RWPE2 (cell line): ENCODE results near the gene COPZ1.
A peak's percentile ranks its signal among the peaks of the same experiment; 100 is the strongest.

Experiments
- ATAC-seq: fragments of 200-7000 bp; cut with Tn5 transposase; 3 replicates; pipeline ENCODE4 v1.9.1; 2021; ENCODE audit warnings: low read depth
- DNase-seq: peaks from one replicate; pipeline ENCODE4 v3.0.0-alpha.2; 2020; ENCODE audit warnings: low spot score
- H3K27ac ChIP-seq: fragments of 450-650 bp; 2 replicates; pipeline ENCODE4 v1.5.1; 2017; ENCODE audit warnings: mild to moderate bottlenecking; ENCODE audit not compliant: poor library complexity, severe bottlenecking
- H3K27me3 ChIP-seq: fragments of 250-450 bp; sonication (Bioruptor Pico); 2 replicates; pipeline ENCODE4 v1.5.1; 2021; ENCODE audit warnings: mild to moderate bottlenecking, moderate library complexity; ENCODE audit not compliant: insufficient read depth, poor library complexity, severe bottlenecking
- H3K36me3 ChIP-seq: fragments of 250-450 bp; sonication (Bioruptor Pico); 2 replicates; pipeline ENCODE4 v1.5.1; 2020; ENCODE audit warnings: low read depth, mild to moderate bottlenecking, moderate library complexity
- H3K4me1 ChIP-seq: fragments of 250-450 bp; sonication (Bioruptor Pico); 2 replicates; pipeline ENCODE4 v1.5.1; 2021; ENCODE audit warnings: mild to moderate bottlenecking, moderate library complexity; ENCODE audit not compliant: insufficient read depth, poor library complexity, severe bottlenecking
- H3K4me3 ChIP-seq: fragments of 250-450 bp; sonication (Bioruptor Pico); 2 replicates; pipeline ENCODE4 v1.5.1; 2021; ENCODE audit warnings: mild to moderate bottlenecking, moderate library complexity; ENCODE audit not compliant: severe bottlenecking
- H3K9me3 ChIP-seq: fragments of 250-450 bp; sonication (Bioruptor Pico); 2 replicates; pipeline ENCODE4 v1.5.1; 2021; ENCODE audit warnings: mild to moderate bottlenecking, moderate library complexity; ENCODE audit not compliant: severe bottlenecking
- TF ChIP-seq, protein P1 (sequence below): fragments of 450-650 bp; IDR thresholded peaks from one replicate; pipeline ENCODE4 v1.5.1; 2017; ENCODE audit warnings: mild to moderate bottlenecking, moderate library complexity; ENCODE audit not compliant: poor library complexity, severe bottlenecking

Gene COPZ1

DNA sequence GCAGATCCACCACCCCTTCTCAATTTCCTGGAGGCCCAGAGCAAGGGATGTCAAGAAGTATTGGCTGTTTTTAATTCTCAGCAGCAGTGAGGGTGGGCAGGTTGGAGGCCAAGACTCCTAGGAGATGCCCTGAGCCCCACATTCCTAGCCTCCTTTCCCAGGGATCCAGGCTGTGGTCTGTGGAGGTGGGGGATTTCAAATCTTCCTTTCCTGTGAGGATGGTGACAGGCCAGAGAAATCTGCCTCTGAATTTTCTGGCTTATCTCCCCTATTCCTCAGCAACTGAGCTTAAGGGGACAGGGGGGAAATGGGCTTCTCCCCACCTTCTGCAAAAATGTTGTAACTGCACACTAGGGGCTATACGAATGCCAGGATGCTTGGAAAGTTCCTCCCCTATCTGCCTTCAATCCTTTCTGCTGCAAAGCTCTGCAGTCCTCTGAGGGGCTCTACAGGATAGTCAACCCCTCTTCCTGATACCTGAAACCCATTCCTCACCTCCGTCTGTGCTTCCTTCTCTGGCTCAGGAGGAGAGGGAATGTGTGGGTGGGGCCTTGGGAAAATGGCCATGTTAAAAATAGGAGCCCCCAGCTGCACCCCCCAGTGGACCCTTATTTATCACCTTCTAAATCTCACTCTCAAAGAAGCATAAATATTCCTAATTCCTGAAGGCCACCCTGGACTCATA is 32.7 kb downstream of the COPZ1 start:
- Histone ChIP-seq H3K4me1 (peaks cover 9% of the 10 kb centered on the region), H3K36me3 (no peaks in the 10 kb centered on the region), H3K27me3 (no peaks in the 10 kb centered on the region), H3K4me3 (no peak overlapping the region), H3K27ac (peak overlapping the region; percentile 69), H3K9me3 (no peaks in the 10 kb centered on the region)
- DNase-seq: no peak
- ATAC-seq: no peak
- TF ChIP-seq, protein P1, sequence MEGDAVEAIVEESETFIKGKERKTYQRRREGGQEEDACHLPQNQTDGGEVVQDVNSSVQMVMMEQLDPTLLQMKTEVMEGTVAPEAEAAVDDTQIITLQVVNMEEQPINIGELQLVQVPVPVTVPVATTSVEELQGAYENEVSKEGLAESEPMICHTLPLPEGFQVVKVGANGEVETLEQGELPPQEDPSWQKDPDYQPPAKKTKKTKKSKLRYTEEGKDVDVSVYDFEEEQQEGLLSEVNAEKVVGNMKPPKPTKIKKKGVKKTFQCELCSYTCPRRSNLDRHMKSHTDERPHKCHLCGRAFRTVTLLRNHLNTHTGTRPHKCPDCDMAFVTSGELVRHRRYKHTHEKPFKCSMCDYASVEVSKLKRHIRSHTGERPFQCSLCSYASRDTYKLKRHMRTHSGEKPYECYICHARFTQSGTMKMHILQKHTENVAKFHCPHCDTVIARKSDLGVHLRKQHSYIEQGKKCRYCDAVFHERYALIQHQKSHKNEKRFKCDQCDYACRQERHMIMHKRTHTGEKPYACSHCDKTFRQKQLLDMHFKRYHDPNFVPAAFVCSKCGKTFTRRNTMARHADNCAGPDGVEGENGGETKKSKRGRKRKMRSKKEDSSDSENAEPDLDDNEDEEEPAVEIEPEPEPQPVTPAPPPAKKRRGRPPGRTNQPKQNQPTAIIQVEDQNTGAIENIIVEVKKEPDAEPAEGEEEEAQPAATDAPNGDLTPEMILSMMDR: no peak

DNA sequence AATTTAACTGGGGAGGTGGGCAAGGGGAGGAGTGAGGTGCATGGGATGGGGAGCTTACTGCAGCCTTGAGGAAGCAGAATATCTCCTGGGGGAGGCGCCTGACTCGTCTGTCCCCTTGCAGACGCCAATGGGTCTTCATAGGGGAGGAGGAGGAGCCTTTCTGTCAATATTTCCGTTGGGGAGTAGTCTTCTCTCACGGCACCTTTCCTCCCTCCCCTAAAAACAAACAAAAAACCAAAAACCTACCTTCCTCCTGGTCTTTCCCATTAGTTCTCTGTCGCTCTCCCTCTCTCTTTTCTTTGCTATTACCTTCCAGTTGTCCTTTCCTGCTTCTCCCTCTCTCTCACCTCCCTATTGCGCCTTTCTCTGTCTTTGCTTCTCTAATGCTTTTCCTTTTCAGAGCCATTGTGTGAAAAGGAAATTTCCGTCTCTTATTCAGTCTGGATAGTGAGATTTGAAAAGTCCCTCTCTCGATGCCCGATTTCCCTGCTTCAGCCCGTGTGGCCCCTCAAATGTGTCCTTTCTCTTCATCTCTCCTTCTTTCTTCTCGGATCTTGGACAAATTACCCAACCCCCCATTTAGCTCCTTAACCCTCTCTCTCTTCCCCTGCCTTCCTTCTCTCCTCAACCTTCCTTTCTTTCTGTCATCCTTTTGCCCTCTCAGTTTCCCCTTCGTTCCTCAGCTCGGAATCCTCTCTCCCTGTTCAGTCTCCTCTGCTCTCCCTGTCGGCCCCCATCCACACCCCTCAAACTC is 33.4 kb downstream of the COPZ1 start:
- peaks cover 9% of the 10 kb centered on the region for H3K4me1 ChIP-seq
- H3K36me3 ChIP-seq: no peaks in the 10 kb centered on the region
- DNase-seq: no peak
- TF ChIP-seq, protein P1: no peak
- peak overlapping the region; percentile 69 for H3K27ac ChIP-seq
- H3K4me3 ChIP-seq: peak overlapping the region; percentile 39
- H3K27me3 ChIP-seq: no peaks in the 10 kb centered on the region
- no peaks in the 10 kb centered on the region for H3K9me3 ChIP-seq
- no peak for ATAC-seq

DNA sequence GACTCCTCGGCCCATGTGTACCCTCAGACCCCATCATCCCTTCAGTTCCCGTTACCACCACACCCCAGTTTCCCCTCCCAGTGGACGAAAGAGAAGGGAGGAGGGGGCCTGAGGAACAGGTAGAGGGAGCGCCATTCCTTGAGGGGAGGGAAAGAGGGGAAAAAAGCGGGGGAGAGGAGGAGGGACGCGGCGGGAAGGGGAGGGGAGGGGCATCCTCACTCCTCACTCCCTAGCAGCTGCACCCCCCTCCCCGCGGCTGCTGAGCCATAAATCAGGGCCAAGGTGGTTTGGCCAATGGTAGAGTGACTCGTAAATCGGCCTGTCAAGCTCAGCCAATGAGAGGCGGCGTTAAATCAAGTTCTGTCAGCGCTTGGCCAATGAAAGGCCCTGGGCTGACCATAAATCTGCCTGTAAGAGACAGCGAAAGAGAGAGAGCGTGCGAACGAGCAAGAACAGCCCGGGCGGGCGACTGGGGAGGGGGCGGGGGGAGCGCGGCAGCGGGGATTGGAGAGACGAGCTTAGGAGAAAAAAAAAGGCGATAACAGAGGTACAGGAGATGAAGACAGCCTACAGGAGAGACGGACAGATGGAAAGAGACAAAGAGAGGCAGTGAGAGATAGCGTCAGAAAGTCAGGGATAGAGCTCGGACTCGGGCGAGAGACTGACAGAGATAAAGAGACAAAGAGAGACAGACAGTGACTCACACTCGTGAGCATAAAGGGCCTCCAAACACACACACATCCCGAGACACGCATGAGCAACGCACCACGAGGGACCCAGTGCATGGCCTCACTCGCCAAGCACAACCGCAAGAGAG is 34.2 kb downstream of the COPZ1 start:
- TF ChIP-seq, protein P1: no peak
- H3K27me3 ChIP-seq: no peaks in the 10 kb centered on the region
- H3K36me3 ChIP-seq: no peaks in the 10 kb centered on the region
- DNase-seq (peak; percentile 96), ATAC-seq (peak; percentile 95)
- peak overlapping the region; percentile 69 for H3K27ac ChIP-seq
- H3K9me3 ChIP-seq: no peaks in the 10 kb centered on the region
- peaks cover 9% of the 10 kb centered on the region for H3K4me1 ChIP-seq
- H3K4me3 ChIP-seq: peak overlapping the region; percentile 39

DNA sequence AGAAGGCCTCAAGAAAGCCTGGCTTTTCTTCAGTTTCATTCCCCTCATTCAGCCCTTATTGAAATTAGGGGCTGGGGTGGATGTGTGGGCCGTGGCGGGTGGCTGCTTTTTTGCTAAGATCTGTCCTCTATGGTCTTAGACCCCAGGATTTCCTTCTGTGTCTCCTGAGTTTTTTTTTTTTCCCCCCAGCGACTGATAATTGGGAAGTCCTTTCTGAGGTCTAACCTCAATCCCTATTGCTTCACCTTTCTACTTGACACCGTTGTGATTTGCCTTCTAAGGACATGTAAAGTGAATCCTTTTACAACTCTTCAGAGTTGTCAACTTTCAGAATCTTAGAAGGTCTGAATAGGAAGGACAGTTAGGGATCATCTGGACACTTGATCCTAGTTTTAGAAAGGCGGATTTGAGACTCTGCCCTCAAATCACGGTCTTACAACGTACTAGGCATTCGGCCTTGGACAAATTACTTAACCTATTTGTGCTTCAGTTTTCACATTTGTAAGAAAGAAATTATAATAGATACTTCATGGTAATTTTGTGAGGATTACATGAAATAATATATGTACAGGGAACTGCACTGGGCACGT is 34.9 kb downstream of the COPZ1 start:
- TF ChIP-seq, protein P1: no peak
- H3K27ac ChIP-seq: peak overlapping the region; percentile 69
- no peaks in the 10 kb centered on the region for H3K9me3 ChIP-seq
- ATAC-seq (no peak), DNase-seq (no peak)
- H3K27me3 ChIP-seq: no peaks in the 10 kb centered on the region
- no peaks in the 10 kb centered on the region for H3K36me3 ChIP-seq
- H3K4me3 ChIP-seq: peak overlapping the region; percentile 39
- peaks cover 9% of the 10 kb centered on the region for H3K4me1 ChIP-seq
